ENCODE results near the gene ARRDC1.
A peak's percentile ranks its signal among the peaks of the same experiment; 100 is the strongest.

DNA sequence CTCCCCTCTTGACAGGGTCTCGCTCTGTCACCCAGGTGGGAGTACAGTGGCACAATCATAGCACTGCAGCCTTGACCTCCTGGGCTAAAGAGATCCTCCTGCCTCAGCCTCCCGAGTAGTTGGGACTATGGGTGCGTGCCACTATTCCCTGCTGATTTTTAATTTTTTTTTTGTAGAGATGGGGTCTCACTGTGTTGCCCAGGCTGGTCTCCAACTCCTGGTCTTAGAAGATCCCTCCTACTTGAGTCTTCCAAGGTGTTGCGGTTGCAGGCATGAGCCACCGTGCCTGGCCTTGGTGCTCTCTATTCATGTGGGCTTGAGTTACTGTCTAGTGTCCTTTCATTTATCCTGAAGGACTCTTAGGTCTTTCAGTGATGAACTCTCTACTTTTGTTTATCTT, 37.4 kb downstream of the ARRDC1 start:
- peak; percentile 80 for TF ChIP-seq ZNF121 (tag by site-specific recombination; IDR thresholded peaks at IDR 0.05)
- no peak for TF ChIP-seq CTCF (tag by site-specific recombination; IDR thresholded peaks at IDR 0.05)
- no peak for TF ChIP-seq SETDB1 (IDR thresholded peaks at IDR 0.05; ENCODE audit: insufficient read length, low read length)
- TF ChIP-seq ZNF544 (tag by site-specific recombination; IDR thresholded peaks at IDR 0.05), result no peak
- no peak for TF ChIP-seq KLF8 (tag by site-specific recombination; IDR thresholded peaks at IDR 0.05)
- TF ChIP-seq KLF9 (tag by site-specific recombination; IDR thresholded peaks at IDR 0.05; ENCODE audit: low read depth), result no peak
- no peak for TF ChIP-seq ZNF214 (tag by site-specific recombination; IDR thresholded peaks at IDR 0.05; ENCODE audit: borderline replicate concordance)
- no peak for TF ChIP-seq ZBTB8A (tag by site-specific recombination; IDR thresholded peaks at IDR 0.05)
- TF ChIP-seq, protein P1, sequence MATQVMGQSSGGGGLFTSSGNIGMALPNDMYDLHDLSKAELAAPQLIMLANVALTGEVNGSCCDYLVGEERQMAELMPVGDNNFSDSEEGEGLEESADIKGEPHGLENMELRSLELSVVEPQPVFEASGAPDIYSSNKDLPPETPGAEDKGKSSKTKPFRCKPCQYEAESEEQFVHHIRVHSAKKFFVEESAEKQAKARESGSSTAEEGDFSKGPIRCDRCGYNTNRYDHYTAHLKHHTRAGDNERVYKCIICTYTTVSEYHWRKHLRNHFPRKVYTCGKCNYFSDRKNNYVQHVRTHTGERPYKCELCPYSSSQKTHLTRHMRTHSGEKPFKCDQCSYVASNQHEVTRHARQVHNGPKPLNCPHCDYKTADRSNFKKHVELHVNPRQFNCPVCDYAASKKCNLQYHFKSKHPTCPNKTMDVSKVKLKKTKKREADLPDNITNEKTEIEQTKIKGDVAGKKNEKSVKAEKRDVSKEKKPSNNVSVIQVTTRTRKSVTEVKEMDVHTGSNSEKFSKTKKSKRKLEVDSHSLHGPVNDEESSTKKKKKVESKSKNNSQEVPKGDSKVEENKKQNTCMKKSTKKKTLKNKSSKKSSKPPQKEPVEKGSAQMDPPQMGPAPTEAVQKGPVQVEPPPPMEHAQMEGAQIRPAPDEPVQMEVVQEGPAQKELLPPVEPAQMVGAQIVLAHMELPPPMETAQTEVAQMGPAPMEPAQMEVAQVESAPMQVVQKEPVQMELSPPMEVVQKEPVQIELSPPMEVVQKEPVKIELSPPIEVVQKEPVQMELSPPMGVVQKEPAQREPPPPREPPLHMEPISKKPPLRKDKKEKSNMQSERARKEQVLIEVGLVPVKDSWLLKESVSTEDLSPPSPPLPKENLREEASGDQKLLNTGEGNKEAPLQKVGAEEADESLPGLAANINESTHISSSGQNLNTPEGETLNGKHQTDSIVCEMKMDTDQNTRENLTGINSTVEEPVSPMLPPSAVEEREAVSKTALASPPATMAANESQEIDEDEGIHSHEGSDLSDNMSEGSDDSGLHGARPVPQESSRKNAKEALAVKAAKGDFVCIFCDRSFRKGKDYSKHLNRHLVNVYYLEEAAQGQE (tag by site-specific recombination; IDR thresholded peaks at IDR 0.05), result no peak
- TF ChIP-seq, protein P2, sequence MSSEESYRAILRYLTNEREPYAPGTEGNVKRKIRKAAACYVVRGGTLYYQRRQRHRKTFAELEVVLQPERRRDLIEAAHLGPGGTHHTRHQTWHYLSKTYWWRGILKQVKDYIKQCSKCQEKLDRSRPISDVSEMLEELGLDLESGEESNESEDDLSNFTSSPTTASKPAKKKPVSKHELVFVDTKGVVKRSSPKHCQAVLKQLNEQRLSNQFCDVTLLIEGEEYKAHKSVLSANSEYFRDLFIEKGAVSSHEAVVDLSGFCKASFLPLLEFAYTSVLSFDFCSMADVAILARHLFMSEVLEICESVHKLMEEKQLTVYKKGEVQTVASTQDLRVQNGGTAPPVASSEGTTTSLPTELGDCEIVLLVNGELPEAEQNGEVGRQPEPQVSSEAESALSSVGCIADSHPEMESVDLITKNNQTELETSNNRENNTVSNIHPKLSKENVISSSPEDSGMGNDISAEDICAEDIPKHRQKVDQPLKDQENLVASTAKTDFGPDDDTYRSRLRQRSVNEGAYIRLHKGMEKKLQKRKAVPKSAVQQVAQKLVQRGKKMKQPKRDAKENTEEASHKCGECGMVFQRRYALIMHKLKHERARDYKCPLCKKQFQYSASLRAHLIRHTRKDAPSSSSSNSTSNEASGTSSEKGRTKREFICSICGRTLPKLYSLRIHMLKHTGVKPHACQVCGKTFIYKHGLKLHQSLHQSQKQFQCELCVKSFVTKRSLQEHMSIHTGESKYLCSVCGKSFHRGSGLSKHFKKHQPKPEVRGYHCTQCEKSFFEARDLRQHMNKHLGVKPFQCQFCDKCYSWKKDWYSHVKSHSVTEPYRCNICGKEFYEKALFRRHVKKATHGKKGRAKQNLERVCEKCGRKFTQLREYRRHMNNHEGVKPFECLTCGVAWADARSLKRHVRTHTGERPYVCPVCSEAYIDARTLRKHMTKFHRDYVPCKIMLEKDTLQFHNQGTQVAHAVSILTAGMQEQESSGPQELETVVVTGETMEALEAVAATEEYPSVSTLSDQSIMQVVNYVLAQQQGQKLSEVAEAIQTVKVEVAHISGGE (tag by site-specific recombination; conservative IDR thresholded peaks at IDR 0.05; ENCODE audit: low read depth), result no peak
- no peak for TF ChIP-seq ZNF596 (tag by site-specific recombination; IDR thresholded peaks at IDR 0.05)
